Measurements from ENCODE around the gene FOXJ3.

FOXJ3 gene

DNA sequence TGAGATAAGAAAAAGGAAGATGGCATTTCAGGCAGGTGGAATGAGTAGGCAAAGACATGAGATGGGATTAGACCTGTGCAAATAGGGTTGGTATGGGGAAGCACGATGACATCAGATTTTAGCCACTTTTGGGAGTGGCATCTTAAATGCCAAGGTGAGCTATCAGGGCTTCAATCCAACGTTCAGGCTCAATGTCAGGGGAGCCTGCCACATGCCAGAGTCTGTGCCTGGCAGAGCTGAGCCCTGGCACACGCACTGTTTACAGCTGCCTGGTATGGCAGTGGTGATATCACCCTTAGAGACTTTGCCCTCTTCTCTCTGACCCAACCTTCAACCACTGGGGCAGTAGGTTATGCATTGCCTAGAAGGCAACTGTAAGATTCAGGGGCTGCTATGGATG, 182.9 kb downstream of the FOXJ3 start:
- DNase-seq, result no peak
- Mint-ChIP-seq H3K27ac (no peak overlapping the region), H3K36me3 (ENCODE audit: insufficient read depth) (no peaks in the 10 kb centered on the region), H3K27me3 (peaks cover 20 to 60% of the 10 kb centered on the region in 2 donors), H3K4me1 (ENCODE audit: low read depth in 2 of 2) (no peaks in the 10 kb centered on the region), H3K9me3 (no peaks in the 10 kb centered on the region), H3K4me3 (no peak overlapping the region)
- no peak for ATAC-seq (replicated peaks)

DNA sequence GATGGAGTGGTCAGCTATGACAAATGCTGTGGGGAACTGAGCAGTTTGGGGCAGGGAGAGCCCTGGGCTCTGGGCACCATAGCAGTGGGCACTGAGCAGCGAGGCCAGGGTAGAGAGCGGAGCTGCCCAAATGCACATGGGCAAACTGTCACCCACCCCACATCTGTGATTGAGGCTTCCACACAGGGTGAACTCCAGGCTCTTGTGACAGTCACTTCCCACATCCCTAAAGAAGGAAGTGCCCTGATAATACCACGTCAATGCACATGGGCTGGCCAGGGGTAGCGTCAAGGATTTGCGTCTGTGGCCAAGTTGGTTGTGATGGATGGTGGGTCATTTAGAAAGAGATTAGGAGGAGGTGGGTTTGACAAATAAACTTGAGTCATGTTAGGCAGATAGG, 184.4 kb downstream of the FOXJ3 start:
- H3K4me3 Mint-ChIP-seq, result no peak overlapping the region
- no peak overlapping the region for H3K27ac Mint-ChIP-seq
- H3K9me3 Mint-ChIP-seq, result no peaks in the 10 kb centered on the region
- DNase-seq, result no peak
- no peak for ATAC-seq (replicated peaks)
- H3K27me3 Mint-ChIP-seq, result peaks cover 20 to 57% of the 10 kb centered on the region in 2 donors
- H3K36me3 Mint-ChIP-seq (ENCODE audit: insufficient read depth), result no peaks in the 10 kb centered on the region
- no peaks in the 10 kb centered on the region for H3K4me1 Mint-ChIP-seq (ENCODE audit: low read depth in 2 of 2)

DNA sequence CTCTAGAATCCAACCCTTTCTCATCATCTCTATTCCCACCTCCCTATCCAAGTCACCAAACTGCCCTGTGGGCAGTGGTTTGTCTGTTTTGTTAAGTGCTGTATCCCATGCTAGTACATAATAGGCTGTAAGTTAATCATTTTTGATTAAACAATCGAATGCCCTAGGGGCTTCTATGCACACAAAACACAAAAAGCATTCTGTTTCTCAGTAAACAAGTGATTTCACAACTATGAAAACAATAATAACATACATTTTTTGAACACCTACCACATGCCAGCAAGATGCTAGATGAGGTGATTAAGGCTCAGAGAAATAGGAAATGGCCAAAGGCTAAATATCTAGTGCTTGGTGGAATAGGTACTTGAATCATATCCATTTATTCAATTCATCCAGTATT, 186.9 kb downstream of the FOXJ3 start:
- H3K27me3 Mint-ChIP-seq, result peaks cover 20 to 36% of the 10 kb centered on the region in 2 donors
- ATAC-seq (replicated peaks) (no peak), DNase-seq (no peak)
- no peaks in the 10 kb centered on the region for H3K36me3 Mint-ChIP-seq (ENCODE audit: insufficient read depth)
- peaks cover 0 to 2% of the 10 kb centered on the region in 2 donors for H3K4me1 Mint-ChIP-seq (ENCODE audit: low read depth in 2 of 2)
- no peaks in the 10 kb centered on the region for H3K9me3 Mint-ChIP-seq
- H3K27ac Mint-ChIP-seq, result no peak overlapping the region
- H3K4me3 Mint-ChIP-seq, result no peak overlapping the region

DNA sequence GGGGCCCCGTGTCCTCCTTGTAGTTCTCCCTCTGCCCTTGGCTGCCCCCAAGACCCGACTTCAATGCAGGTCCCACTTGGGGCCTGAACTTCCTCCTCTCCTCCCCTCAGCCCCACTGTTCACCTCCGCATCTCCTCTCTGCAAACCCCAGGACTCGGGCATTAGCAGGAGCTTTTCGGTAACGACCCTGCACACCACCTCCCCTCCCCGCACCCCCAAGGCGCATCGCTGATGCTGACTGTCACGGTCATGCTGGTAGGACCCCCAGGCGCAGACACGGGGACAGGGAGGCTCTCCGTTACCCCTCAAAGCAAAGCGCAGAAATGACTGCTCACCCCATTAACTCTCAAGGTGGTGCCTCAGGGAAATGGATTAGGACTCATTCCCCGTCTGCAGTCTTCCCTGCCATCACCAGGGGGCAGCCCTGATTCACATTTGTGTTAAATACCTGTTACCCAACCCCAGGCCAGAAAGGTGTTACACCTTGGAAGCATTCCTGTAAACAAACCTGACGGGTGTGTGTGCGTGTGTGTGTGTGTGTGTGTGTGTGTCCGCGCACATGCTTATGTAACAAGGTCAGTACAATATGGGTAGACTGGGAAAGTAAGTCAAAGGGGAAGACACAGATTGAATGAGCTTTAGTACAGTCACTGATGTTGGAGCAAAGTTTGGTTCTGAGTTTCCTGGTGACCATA, 188.3 kb downstream of the FOXJ3 start:
- H3K27ac Mint-ChIP-seq, result no peak overlapping the region
- H3K27me3 Mint-ChIP-seq, result peaks cover 23 to 35% of the 10 kb centered on the region in 2 donors
- peak; percentile 61 for ATAC-seq (replicated peaks)
- H3K36me3 Mint-ChIP-seq (ENCODE audit: insufficient read depth), result no peaks in the 10 kb centered on the region
- peaks cover 0 to 3% of the 10 kb centered on the region in 2 donors for H3K4me1 Mint-ChIP-seq (ENCODE audit: low read depth in 2 of 2)
- peak; percentile 51 to 62 (median 59) for DNase-seq
- H3K9me3 Mint-ChIP-seq, result no peaks in the 10 kb centered on the region
- no peak overlapping the region for H3K4me3 Mint-ChIP-seq

DNA sequence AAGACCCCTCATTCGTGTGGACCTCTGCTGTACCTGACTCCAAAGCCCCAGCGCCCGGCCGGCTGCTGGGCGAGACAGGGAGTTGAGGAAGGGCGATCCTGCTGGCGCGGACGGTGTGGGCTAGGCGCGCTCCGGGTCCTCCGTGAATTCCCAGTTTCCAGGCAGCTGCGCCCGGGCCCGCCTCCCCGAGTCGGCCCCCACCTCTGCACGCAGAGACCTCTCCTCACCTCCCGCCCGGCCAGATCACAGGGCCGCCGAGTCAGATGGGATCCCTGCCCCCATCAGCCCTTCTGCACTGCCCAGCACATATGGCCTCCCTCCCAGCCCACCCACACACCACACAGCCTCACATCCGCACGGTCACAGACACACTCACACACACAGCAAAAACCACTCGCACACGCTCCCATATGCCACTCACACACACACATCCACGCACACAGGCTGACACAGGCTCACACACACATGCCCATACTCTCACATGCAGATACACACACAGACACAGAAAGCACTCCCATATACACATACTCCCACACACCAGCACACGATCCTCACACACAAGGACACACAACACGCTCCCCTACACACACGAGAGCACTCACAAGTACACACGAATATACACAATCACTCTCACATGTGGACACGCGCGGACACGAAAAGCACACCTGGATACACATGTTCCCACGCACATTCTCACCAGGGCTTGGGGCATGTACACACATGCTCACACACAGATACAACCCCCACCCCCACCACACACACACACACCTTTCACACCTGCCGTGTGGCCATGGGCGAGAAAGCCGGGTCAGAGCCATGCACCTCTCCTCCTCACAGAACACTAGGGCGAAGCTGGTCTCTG, 189.0 kb downstream of the FOXJ3 start:
- no peaks in the 10 kb centered on the region for H3K9me3 Mint-ChIP-seq
- ATAC-seq (replicated peaks) (no peak), DNase-seq (no peak)
- no peak overlapping the region for H3K4me3 Mint-ChIP-seq
- no peaks in the 10 kb centered on the region for H3K36me3 Mint-ChIP-seq (ENCODE audit: insufficient read depth)
- peaks cover 19 to 29% of the 10 kb centered on the region in 2 donors for H3K27me3 Mint-ChIP-seq
- no peak overlapping the region for H3K27ac Mint-ChIP-seq
- peaks cover 0 to 3% of the 10 kb centered on the region in 2 donors for H3K4me1 Mint-ChIP-seq (ENCODE audit: low read depth in 2 of 2)

DNA sequence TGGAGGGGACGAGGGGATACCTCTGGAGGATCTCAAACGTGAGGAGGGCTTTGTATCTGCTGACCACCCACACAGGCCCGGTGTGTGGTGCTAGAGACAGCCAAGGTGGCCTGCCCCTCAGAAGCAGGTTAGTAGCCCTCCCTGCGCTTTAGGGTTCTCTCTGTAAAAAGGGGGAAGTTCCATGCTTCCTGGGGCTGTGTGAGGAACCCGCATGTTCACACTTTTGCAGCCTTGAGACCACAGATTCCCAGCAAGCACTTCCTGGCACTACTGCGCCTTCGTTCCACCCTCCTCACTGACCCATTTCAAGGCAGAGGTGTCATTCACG, 189.7 kb downstream of the FOXJ3 start:
- Mint-ChIP-seq H3K9me3 (no peaks in the 10 kb centered on the region), H3K4me1 (ENCODE audit: low read depth in 2 of 2) (peaks cover 0 to 3% of the 10 kb centered on the region in 2 donors), H3K27ac (no peak overlapping the region), H3K27me3 (peaks cover 19 to 29% of the 10 kb centered on the region in 2 donors), H3K4me3 (no peak overlapping the region), H3K36me3 (ENCODE audit: insufficient read depth) (no peaks in the 10 kb centered on the region)
- ATAC-seq (replicated peaks) (peak; percentile 35), DNase-seq (no peak)

DNA sequence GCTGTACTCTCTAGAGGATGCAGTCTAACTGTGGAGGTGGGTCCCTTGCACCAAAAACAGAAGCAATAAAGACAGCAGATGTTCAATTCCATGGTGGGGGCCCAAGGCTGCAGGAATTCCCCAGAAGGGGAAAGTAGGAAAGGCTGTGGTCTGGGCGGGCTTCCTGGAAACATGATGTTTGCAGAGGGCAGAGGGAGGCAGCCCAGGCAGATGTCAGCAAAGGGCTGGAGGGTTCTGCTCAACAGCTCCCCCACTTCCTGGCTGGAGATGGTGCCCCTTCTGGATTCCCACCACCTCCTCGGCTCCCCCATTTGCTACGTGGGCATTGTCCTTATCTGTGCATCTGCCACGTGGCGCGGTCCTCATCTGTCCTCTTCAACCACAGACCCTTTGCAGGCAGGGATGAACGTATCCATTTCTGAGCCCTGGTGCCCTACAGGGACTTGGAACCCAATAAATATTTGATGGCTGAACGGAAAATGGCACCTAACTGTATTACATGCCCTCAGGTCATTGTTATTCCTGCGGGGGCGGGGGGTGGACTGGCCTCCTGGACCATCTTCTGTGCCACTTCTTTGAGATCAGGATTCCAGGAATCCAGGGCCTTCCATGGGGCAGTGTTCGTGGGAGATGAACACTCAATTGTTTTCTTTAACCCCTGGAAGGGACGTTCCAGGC, 190.2 kb downstream of the FOXJ3 start:
- Mint-ChIP-seq H3K9me3 (no peaks in the 10 kb centered on the region), H3K36me3 (ENCODE audit: insufficient read depth) (no peaks in the 10 kb centered on the region), H3K4me1 (ENCODE audit: low read depth in 2 of 2) (peaks cover 0 to 3% of the 10 kb centered on the region in 2 donors), H3K27ac (no peak overlapping the region), H3K27me3 (peaks cover 15 to 27% of the 10 kb centered on the region in 2 donors), H3K4me3 (no peak overlapping the region)
- ATAC-seq (replicated peaks) (no peak), DNase-seq (no peak)

DNA sequence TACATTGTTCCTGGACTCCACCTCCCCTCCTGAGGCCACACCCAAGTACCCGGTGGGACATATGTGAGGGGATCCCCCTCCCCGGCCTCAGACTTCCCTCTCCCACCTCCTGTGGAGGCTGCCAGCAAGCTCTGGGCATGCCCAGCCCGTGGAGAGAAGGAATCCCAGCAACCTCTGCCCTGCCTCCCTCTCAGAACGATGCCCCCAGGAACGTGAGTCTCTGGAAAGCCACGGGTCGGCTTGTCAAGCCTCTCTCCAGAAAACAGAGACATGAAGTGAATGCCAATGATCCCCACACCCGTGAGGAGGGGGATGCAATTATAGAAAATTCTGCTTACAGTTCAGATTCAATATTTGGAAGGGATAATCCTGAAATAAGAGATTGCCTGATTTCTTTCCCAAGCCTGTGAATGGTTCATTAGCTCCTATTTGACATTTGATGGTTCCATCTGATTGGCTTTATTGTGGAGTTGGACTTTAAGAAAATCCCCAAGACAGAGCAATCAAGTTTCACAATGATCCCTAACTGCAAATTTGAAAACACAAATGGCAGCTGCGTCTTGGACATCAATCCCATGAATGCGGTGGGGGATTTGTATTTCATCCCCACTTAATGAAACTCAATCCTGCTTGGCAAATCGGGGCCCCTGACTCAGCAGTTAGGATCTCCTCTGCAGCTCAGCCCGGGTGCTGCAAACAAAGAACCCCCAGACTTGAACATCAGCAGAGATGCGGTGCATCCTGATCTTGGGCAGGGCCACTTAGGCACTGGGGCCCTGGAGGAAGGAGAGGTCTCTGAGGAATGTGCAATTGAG, 190.9 kb downstream of the FOXJ3 start:
- H3K4me1 Mint-ChIP-seq (ENCODE audit: low read depth in 2 of 2), result peaks cover 0 to 3% of the 10 kb centered on the region in 2 donors
- DNase-seq (no peak), ATAC-seq (replicated peaks) (no peak)
- peaks cover 15 to 26% of the 10 kb centered on the region in 2 donors for H3K27me3 Mint-ChIP-seq
- no peaks in the 10 kb centered on the region for H3K9me3 Mint-ChIP-seq
- H3K27ac Mint-ChIP-seq, result no peak overlapping the region
- no peaks in the 10 kb centered on the region for H3K36me3 Mint-ChIP-seq (ENCODE audit: insufficient read depth)
- H3K4me3 Mint-ChIP-seq, result no peak overlapping the region

DNA sequence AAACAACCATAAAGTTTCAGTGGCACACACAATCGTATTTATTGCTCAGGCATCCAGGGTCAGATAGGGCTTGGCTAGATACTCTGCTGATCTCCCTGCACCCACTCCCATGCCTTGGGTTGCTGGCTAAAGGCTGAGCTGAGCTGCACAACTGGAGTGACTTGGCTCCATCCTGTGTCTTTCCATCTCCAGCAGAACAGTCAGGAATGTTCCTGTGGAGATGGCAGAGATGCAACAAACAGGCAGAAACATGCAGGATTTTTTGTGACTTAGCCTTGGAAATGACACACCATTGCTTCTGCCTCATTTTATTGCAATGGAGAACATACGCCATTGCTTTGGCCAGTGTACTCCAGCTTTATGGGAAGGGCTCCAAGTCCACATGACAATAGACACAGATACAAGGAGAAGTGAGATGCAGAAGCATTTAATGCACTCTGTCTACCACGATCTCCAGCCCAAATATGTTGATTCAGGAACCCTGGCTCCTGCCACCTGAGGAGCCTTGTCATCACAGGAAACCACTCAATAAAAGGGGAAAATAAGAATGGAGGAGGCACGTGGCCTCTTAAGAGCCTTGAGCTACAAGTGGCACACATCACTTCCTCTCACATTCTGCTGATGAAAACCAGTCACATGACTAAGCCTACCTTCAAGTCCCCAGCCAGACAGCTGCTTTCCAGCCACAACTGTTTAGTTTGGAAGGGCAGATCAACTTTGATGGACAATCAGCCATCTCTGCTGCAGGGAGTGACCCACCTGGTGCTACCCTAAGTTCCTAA, 191.9 kb downstream of the FOXJ3 start:
- Mint-ChIP-seq H3K27me3 (peaks cover 21 to 26% of the 10 kb centered on the region in 2 donors), H3K27ac (no peak overlapping the region), H3K4me1 (ENCODE audit: low read depth in 2 of 2) (peaks cover 0 to 3% of the 10 kb centered on the region in 2 donors), H3K9me3 (no peaks in the 10 kb centered on the region), H3K36me3 (ENCODE audit: insufficient read depth) (no peaks in the 10 kb centered on the region), H3K4me3 (no peak overlapping the region)
- no peak for ATAC-seq (replicated peaks)
- no peak for DNase-seq

DNA sequence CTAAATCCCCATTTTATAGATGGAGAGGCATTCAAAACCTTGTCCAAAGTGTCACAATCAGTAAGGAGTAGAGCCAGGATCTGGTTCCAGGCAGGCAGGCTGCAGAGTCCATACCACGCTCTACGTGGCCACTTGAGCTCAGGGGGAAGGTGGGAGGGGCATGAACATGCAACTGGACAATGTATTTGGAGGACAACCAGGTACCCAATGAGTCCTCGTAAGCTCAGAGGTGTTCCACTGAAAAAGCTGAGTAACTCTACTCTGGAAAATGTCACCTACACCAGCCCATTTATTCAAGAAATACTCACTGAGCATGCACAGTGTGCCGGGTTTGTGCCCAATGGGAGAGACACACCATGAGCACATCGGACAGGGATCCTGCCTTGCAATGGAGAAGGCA, 193.1 kb downstream of the FOXJ3 start:
- no peak overlapping the region for H3K27ac Mint-ChIP-seq
- no peak for ATAC-seq (replicated peaks)
- no peaks in the 10 kb centered on the region for H3K9me3 Mint-ChIP-seq
- no peak for DNase-seq
- peaks cover 24 to 33% of the 10 kb centered on the region in 2 donors for H3K27me3 Mint-ChIP-seq
- no peak overlapping the region for H3K4me3 Mint-ChIP-seq
- no peaks in the 10 kb centered on the region for H3K36me3 Mint-ChIP-seq (ENCODE audit: insufficient read depth)
- peaks cover 0 to 3% of the 10 kb centered on the region in 2 donors for H3K4me1 Mint-ChIP-seq (ENCODE audit: low read depth in 2 of 2)

DNA sequence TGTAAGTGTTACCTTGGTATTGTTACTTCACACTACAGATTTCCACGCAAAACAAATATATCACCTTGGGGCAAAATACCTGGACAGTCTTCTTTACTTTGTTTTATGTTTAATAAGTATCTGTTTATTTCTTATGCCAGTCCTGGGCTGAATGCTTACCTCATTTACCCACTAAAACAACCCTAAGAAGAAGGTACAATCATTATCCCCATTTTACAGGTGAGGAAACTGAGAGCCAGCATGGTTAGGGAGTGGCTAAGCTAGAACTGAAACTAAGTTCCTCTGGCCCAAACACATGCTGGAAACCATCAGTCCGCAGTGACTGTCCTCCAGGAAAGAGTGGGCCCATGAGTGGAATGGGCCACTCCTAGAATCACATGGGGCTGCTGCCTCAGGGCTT, 194.8 kb downstream of the FOXJ3 start:
- Mint-ChIP-seq H3K4me3 (no peak overlapping the region), H3K4me1 (ENCODE audit: low read depth in 2 of 2) (peaks cover 0 to 3% of the 10 kb centered on the region in 2 donors), H3K36me3 (ENCODE audit: insufficient read depth) (no peaks in the 10 kb centered on the region), H3K9me3 (no peaks in the 10 kb centered on the region), H3K27me3 (peaks cover 33 to 36% of the 10 kb centered on the region in 2 donors), H3K27ac (no peak overlapping the region)
- ATAC-seq (replicated peaks), result no peak
- DNase-seq, result no peak

DNA sequence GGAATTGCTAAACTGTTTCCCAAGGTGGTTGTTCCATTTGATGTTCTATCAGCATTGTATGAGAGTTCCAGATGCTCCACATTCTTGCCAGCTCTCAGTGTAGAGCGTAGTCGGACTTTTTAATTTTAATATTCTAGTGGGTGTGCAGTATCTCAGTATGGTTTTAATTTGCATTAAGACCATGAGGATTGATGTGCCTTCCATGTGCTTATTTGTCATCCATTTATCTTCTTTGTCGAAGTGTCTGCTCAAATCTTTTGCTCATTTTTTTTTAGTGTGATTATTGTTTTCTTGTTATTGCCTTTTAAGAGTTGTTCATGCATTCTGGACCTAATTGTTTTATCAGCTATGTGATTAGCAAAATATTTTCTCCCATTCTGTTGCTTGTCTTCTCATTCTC, 195.6 kb downstream of the FOXJ3 start:
- H3K4me1 Mint-ChIP-seq (ENCODE audit: low read depth in 2 of 2), result peaks cover 0 to 3% of the 10 kb centered on the region in 2 donors
- no peaks in the 10 kb centered on the region for H3K36me3 Mint-ChIP-seq (ENCODE audit: insufficient read depth)
- H3K27me3 Mint-ChIP-seq, result peaks cover 33 to 36% of the 10 kb centered on the region in 2 donors
- no peaks in the 10 kb centered on the region for H3K9me3 Mint-ChIP-seq
- ATAC-seq (replicated peaks), result no peak
- no peak for DNase-seq
- no peak overlapping the region for H3K27ac Mint-ChIP-seq
- no peak overlapping the region for H3K4me3 Mint-ChIP-seq

Data from effector memory CD8-positive, alpha-beta T cell (primary cell).